Gastrocnemius medialis (tissue), 4 donors: ENCODE measurements around the gene ADD1. TPM values are rescaled to one million over a fixed set of nuclear protein-coding genes. Genes with fewer than 3 reads are reported as not detected.
A peak's percentile ranks its signal among the peaks of the same experiment; 100 is the strongest.
"Not testable (repeated sequence)": the region's sequence is repeated elsewhere in the genome, so short reads cannot be mapped to it uniquely, and the experiment has no call there.

Source experiments
- ATAC-seq, 2 donors: fragments of 150-250 bp; one replicate each; pipeline ENCODE4 v1.9.1; 2016
- DNase-seq, 2 donors: peaks; one replicate each; pipeline ENCODE4 v3.0.0-alpha.2; 2019
- H3K27ac ChIP-seq, 4 donors: fragments of 200-600 bp; sonication (generic); 1 replicate in 1 of 4; 2 replicates in 3 of 4; pipeline ENCODE4 v1.5.1; 2016 to 2018; ENCODE audit warnings: mild to moderate bottlenecking in 2 of 4, moderate library complexity in 1 of 4
- H3K27me3 ChIP-seq, 3 donors: fragments of 200-600 bp; sonication (generic) in 2 of 3; 1 replicate in 1 of 3; 2 replicates in 2 of 3; pipeline versions ENCODE4 v1.5.1 to v1.6.0; 2016 to 2019; ENCODE audit warnings: mild to moderate bottlenecking in 1 of 3, moderate library complexity in 1 of 3
- H3K36me3 ChIP-seq, 2 donors: fragments of 200-600 bp; sonication (generic) in 1 of 2; one replicate each; pipeline ENCODE4 v1.5.1; 2017 to 2018
- H3K4me1 ChIP-seq, 2 donors: fragments of 200-600 bp; sonication (generic) in 1 of 2; one replicate each; pipeline ENCODE4 v1.5.1; 2016 to 2017; ENCODE audit warnings: mild to moderate bottlenecking in 2 of 2
- H3K4me3 ChIP-seq, 4 donors: fragments of 200-600 bp; sonication (generic) in 3 of 4; 1 replicate in 1 of 4; 2 replicates in 3 of 4; pipeline ENCODE4 v1.5.1; 2016 to 2019; ENCODE audit warnings: mild to moderate bottlenecking in 2 of 4
- H3K9me3 ChIP-seq, 3 donors: fragments of 200-600 bp; sonication (generic) in 2 of 3; 1 replicate in 1 of 3; 2 replicates in 2 of 3; pipeline ENCODE4 v1.5.1; 2016 to 2019
- POLR2A ChIP-seq, 2 donors: fragments of 450-650 bp; IDR thresholded peaks; one replicate each; pipeline ENCODE4 v1.6.1; 2017; ENCODE audit warnings: antibody characterized with exemption in 2 of 2, mild to moderate bottlenecking in 2 of 2, moderate library complexity in 2 of 2
- in situ Hi-C, 4 donors: fragments of 200-750 bp; cut with MboI; loops; one replicate each; pipeline versions ENCODE4 v1.15.0 to v1.8.0; 2017; ENCODE audit warnings: low sequenced_read_pairs in 4 of 4
- intact Hi-C: fragments of 100-400 bp; cut with DNase I; formaldehyde crosslinking; loops from one replicate; pipeline ENCODE4 v1.15.1; 2023; ENCODE audit warnings: low total_unique reads
- total RNA-seq, 4 donors: library from RNA; depleted of rRNA; stranded (reverse); fragments of >200 nt; gene quantifications; one replicate each; pipeline versions ENCODE4 v1.1.0 to v1.2.3, GENCODE V29; 2016
- TF ChIP-seq, protein P1 (sequence below), 5 experiments: fragments of 450-650 bp in 3 of 5; fragments of 200-600 bp in 2 of 5; sonication (generic) in 2 of 5; IDR thresholded peaks in 4 of 5; conservative IDR thresholded peaks in 1 of 5; 1 replicate in 4 of 5; 2 replicates in 1 of 5; pipeline ENCODE4 v1.5.1; 2016 to 2019; ENCODE audit warnings: antibody characterized with exemption in 5 of 5, mild to moderate bottlenecking in 3 of 5, moderate library complexity in 3 of 5

Gene ADD1
- total RNA-seq, 4 donors from 2014 or later: 144 to 255 (median 178) TPM

DNA sequence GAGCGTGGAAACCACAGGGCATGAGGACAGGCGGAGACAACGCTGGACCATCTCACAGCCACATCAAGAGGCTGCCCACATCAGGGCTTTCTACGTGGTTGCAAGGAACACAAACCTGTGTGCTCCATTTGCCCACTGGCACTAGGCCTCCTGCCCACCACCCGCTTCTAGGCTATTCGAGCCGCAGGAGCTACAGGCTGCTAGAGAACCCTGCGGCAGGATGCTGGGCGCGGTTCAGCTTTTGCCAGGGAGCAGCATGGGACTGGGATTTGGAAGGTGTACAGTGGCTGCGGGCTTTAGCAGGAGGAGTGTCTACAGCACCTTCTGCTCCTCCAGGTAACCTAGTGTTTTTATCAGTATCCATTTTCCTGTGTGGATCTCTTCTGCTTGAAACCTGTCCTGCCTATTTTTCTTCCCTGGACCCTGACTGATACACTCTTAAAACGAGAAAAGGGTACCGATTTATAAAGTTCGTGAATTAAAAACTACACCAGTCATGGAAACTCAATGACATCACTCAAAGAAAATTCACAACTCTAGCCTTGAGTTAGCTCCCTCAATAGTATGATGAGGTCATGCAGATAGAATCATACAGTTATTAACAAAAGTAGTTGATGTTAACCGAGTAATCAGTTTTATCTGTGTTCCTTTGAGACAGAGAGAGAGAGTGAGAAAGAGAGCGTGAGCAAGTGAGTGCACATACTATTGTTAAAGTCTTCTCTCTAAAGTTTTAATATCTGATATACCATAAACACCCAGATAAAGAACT lies 106.8 kb downstream of the ADD1 start:
- no peaks in the 10 kb centered on the region for H3K4me1 ChIP-seq
- DNase-seq (peak in 1 of 2 donors; percentile 7), ATAC-seq (no peak)
- H3K36me3 ChIP-seq: peaks cover 4 to 94% of the 10 kb centered on the region in 2 donors
- H3K27me3 ChIP-seq: no peaks in the 10 kb centered on the region
- no peak overlapping the region for H3K4me3 ChIP-seq
- intact Hi-C loops (no loop called here), in situ Hi-C loops (loop anchor here in 1 of 4 donors (25.0 kb wide), 1 partner anchor 713 kb away; the partner anchor contains the start of genes HAUS3 and POLN)
- no peak overlapping the region for H3K27ac ChIP-seq
- no peak for TF ChIP-seq POLR2A (IDR thresholded peaks at IDR 0.05)
- TF ChIP-seq, protein P1, sequence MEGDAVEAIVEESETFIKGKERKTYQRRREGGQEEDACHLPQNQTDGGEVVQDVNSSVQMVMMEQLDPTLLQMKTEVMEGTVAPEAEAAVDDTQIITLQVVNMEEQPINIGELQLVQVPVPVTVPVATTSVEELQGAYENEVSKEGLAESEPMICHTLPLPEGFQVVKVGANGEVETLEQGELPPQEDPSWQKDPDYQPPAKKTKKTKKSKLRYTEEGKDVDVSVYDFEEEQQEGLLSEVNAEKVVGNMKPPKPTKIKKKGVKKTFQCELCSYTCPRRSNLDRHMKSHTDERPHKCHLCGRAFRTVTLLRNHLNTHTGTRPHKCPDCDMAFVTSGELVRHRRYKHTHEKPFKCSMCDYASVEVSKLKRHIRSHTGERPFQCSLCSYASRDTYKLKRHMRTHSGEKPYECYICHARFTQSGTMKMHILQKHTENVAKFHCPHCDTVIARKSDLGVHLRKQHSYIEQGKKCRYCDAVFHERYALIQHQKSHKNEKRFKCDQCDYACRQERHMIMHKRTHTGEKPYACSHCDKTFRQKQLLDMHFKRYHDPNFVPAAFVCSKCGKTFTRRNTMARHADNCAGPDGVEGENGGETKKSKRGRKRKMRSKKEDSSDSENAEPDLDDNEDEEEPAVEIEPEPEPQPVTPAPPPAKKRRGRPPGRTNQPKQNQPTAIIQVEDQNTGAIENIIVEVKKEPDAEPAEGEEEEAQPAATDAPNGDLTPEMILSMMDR (IDR thresholded peaks at IDR 0.05 in 4 of 5, conservative IDR thresholded peaks at IDR 0.05 in 1 of 5): no peak
- no peaks in the 10 kb centered on the region for H3K9me3 ChIP-seq

DNA sequence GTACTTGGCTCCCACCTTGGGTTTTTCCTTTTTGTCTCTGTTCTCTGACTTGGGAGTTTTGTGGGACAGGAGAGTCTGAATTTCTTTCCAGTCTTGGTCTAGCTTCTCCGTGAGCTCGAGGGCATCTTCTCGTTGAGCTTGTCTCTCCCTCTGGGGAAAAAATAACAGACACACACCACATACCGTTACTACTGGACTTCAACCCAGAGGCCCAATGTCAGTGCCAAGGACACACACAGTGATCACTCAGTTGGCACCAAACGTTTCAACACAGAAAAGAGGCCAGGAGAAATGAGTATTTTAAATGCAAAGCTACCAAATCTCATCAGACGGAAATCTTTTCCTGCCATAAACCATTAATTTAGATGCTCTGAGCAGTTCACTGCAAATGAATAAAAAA lies 109.9 kb downstream of the ADD1 start:
- TF ChIP-seq, protein P1 (IDR thresholded peaks at IDR 0.05 in 4 of 5, conservative IDR thresholded peaks at IDR 0.05 in 1 of 5): no peak
- TF ChIP-seq POLR2A (IDR thresholded peaks at IDR 0.05): no peak
- Histone ChIP-seq H3K27me3 (no peaks in the 10 kb centered on the region), H3K27ac (no peak overlapping the region), H3K4me1 (peaks cover 7 to 8% of the 10 kb centered on the region in 2 donors), H3K4me3 (no peak overlapping the region), H3K9me3 (no peaks in the 10 kb centered on the region), H3K36me3 (peaks cover 0 to 95% of the 10 kb centered on the region in 2 donors)
- intact Hi-C loops (no loop called here), in situ Hi-C loops (loop anchor here in 1 of 4 donors (25.0 kb wide), 1 partner anchor 716 kb away; the partner anchor contains the start of genes HAUS3 and POLN)
- DNase-seq (no peak), ATAC-seq (no peak)

DNA sequence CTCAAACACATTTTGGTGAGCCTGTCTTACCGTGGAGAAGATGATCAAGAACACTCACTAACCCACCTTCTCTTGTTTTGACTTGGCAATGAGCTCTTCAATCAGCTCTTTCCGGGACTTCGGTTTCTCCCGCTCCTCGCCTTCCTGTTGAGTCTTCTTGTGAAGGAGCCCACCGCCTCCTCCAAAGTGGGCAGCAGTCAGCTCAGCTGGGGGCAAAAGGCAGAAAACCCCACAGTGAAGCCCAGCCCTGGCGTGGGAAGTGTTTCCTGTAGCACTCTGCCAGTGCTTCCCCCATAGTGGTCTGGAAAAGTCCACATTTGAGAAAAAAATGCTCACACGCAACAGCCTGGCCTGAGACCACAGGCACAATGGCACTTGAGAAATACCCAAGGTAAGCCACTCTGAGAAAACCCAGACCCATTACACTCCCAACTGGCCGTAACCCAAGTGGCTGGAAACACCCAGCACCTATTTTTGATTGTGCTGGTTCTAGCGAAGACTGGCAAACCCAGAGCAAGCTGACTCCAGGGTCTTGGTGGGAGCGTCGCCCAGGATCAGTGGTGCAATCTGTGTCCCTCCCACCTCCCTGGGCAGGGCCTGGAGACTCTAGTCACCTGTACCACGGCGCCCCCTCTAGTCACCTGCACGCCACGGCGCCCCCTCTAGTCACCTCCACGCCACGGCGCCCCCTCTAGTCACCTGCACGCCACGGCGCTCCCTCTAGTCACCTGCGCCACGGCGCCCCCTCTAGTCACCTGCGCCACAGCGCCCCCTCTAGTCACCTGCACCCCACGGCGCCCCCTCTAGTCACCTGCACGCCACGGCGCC lies 110.9 kb downstream of the ADD1 start:
- no peaks in the 10 kb centered on the region for H3K9me3 ChIP-seq
- peaks cover 11 to 12% of the 10 kb centered on the region in 2 donors for H3K4me1 ChIP-seq
- H3K36me3 ChIP-seq: peaks cover 0 to 86% of the 10 kb centered on the region in 2 donors
- in situ Hi-C loops: loop anchor here in 1 of 4 donors (25.0 kb wide), 1 partner anchor 717 kb away; the partner anchor contains the start of genes HAUS3 and POLN
- ATAC-seq (no peak), DNase-seq (no peak)
- H3K27me3 ChIP-seq: no peaks in the 10 kb centered on the region
- TF ChIP-seq, protein P1 (IDR thresholded peaks at IDR 0.05 in 4 of 5, conservative IDR thresholded peaks at IDR 0.05 in 1 of 5): no peak
- TF ChIP-seq POLR2A (IDR thresholded peaks at IDR 0.05): no peak
- H3K4me3 ChIP-seq: no peak overlapping the region
- intact Hi-C loops: no loop called here
- no peak overlapping the region for H3K27ac ChIP-seq

DNA sequence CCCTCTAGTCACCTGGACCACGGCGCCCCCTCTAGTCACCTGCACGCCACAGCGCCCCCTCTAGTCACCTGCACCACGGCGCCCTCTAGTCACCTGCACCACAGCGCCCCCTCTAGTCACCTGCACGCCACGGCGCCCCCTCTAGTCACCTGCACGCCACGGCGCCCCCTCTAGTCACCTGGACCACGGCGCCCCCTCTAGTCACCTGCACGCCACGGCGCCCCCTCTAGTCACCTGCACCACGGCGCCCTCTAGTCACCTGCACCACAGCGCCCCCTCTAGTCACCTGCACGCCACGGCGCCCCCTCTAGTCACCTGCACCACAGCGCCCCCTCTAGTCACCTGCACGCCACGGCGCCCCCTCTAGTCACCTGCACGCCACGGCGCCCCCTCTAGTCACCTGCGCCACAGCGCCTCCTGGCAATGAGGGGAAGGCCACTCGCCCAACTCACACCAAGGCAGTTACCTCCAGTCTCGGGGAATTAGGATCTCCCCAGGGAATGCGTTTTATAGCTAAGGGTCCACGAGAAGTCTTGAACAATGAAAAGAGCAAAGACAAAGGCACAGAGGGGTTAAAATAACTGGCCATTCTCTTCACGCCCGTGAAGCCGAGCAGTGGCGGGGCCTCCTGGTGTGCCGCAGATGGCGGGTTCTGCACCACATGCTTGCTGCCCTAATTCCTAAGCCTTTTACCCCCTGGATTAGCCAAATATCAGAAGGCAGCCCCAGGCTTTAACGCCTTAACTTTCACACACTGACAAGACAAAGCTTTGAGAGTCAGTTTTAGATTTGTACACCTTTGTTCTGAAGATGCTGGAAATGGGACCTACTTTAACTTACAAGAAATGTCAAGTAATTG lies 111.8 kb downstream of the ADD1 start:
- peak in 1 of 2 donors; percentile 5 for DNase-seq
- Histone ChIP-seq H3K36me3 (peaks cover 0 to 77% of the 10 kb centered on the region in 2 donors), H3K4me1 (peaks cover 11 to 12% of the 10 kb centered on the region in 2 donors)
- H3K4me3 ChIP-seq, H3K27me3 ChIP-seq, ATAC-seq, intact Hi-C loops, H3K9me3 ChIP-seq, H3K27ac ChIP-seq: not testable (repeated sequence)
- in situ Hi-C loops: loop anchor here in 1 of 4 donors (25.0 kb wide), 1 partner anchor 718 kb away; the partner anchor contains the start of genes HAUS3 and POLN
